MCF 10A (cell line): ENCODE data around the gene PADI1. TPM values are rescaled to one million over a fixed set of nuclear protein-coding genes. Genes with fewer than 3 reads are reported as not detected.
A peak's percentile ranks its signal among the peaks of the same experiment; 100 is the strongest.

Source experiments
- BruUV-seq: library from RNA; stranded (reverse); fragments of 400-500 nt; replicated peaks from 2 replicates; lab custom pipeline; 2021; lab: Mats Ljungman, UMichigan
- CTCF ChIA-PET: fragments of 300-600 bp; sonication (Branson Sonifier 250); formaldehyde crosslinking; extraction: SDS; loops from one replicate; lab custom pipeline; 2021; ENCODE audit warnings: antibody characterized with exemption, inconsistent platforms; lab: Yijun Ruan, JAX
- POLR2A ChIA-PET: fragments of 300-600, 350-650 bp; sonication (Branson Sonifier 250); formaldehyde crosslinking; extraction: SDS; loops from one replicate; lab custom pipeline; 2020; ENCODE audit warnings: antibody characterized with exemption, inconsistent platforms; lab: Yijun Ruan, JAX
- DNase-seq: peaks from one replicate; pipeline ENCODE4 v3.0.0-alpha.2; 2018; ENCODE audit not compliant: unreplicated experiment
- H3K27ac Mint-ChIP-seq: one replicate; pipeline ENCODE4 v1.8.0; 2022; ENCODE audit warnings: mild to moderate bottlenecking, low read depth, mixed read lengths; ENCODE audit not compliant: unreplicated experiment
- H3K27me3 Mint-ChIP-seq: one replicate; pipeline ENCODE4 v1.8.0; 2022; ENCODE audit warnings: mixed read lengths; ENCODE audit not compliant: insufficient read depth, unreplicated experiment
- H3K36me3 Mint-ChIP-seq: one replicate; pipeline ENCODE4 v1.8.0; 2022; ENCODE audit warnings: mild to moderate bottlenecking, moderate library complexity, mixed read lengths; ENCODE audit not compliant: insufficient read depth, unreplicated experiment
- H3K4me1 Mint-ChIP-seq: one replicate; pipeline ENCODE4 v1.8.0; 2022; ENCODE audit warnings: mixed read lengths; ENCODE audit not compliant: insufficient read depth, unreplicated experiment
- H3K4me3 Mint-ChIP-seq: one replicate; pipeline ENCODE4 v1.8.0; 2022; ENCODE audit warnings: mild to moderate bottlenecking, moderate library complexity, mixed read lengths; ENCODE audit not compliant: unreplicated experiment
- H3K9me3 Mint-ChIP-seq: one replicate; pipeline ENCODE4 v1.8.0; 2022; ENCODE audit warnings: mixed read lengths; ENCODE audit not compliant: unreplicated experiment
- intact Hi-C: fragments of 100-400 bp; cut with micrococcal nuclease; formaldehyde crosslinking; loops from 2 replicates; pipeline ENCODE4 v1.14.1; 2022
- total RNA-seq: library from RNA; stranded (reverse); gene quantifications from 2 replicates; pipeline ENCODE4 v1.2.3, GENCODE V29; 2022
- TF ChIP-seq, protein P1 (sequence below): fragments of 200-600 bp; IDR thresholded peaks from one replicate; pipeline ENCODE4 v1.8.0; 2022; ENCODE audit warnings: antibody characterized with exemption, mild to moderate bottlenecking; ENCODE audit not compliant: unreplicated experiment

Gene PADI1
- total RNA-seq, 1 experiment from 2014 or later, result 0.58 TPM

DNA sequence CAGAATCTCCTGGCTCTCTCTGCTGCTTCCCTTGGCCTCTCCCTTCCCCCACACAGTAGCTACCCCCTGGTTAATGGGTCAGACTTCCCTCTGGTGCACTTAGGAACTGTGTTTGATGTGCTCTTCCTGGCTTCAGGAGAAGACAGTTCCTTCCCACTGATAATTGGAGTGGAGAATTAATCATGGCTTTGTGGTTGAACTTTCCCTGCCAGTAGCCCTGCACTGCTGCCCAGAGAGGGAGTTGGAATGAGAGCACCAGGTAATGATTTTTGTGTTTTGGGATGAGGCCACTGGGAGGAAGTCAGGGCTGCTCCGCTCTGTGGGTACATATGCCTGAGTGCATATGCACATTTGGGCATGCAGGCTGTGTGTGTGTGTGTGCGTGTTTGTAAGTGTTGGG lies 46.0 kb upstream of the PADI1 start:
- peaks cover 16% of the 10 kb centered on the region for H3K4me1 Mint-ChIP-seq
- TF ChIP-seq, protein P1, sequence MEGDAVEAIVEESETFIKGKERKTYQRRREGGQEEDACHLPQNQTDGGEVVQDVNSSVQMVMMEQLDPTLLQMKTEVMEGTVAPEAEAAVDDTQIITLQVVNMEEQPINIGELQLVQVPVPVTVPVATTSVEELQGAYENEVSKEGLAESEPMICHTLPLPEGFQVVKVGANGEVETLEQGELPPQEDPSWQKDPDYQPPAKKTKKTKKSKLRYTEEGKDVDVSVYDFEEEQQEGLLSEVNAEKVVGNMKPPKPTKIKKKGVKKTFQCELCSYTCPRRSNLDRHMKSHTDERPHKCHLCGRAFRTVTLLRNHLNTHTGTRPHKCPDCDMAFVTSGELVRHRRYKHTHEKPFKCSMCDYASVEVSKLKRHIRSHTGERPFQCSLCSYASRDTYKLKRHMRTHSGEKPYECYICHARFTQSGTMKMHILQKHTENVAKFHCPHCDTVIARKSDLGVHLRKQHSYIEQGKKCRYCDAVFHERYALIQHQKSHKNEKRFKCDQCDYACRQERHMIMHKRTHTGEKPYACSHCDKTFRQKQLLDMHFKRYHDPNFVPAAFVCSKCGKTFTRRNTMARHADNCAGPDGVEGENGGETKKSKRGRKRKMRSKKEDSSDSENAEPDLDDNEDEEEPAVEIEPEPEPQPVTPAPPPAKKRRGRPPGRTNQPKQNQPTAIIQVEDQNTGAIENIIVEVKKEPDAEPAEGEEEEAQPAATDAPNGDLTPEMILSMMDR, result no peak
- no peak overlapping the region for H3K27ac Mint-ChIP-seq
- H3K9me3 Mint-ChIP-seq, result peaks cover 26% of the 10 kb centered on the region
- BruUV-seq, result no TSS peak
- ChIA-PET POLR2A (no interaction called here), CTCF (interaction anchor here (0.9 kb wide), 1 partner anchor 33 kb away, joined by 6 read pairs; no protein-coding TSS in a partner anchor)
- H3K4me3 Mint-ChIP-seq, result no peak overlapping the region
- intact Hi-C loops, result no loop called here
- no peaks in the 10 kb centered on the region for H3K36me3 Mint-ChIP-seq
- H3K27me3 Mint-ChIP-seq, result no peaks in the 10 kb centered on the region
- DNase-seq, result no peak

DNA sequence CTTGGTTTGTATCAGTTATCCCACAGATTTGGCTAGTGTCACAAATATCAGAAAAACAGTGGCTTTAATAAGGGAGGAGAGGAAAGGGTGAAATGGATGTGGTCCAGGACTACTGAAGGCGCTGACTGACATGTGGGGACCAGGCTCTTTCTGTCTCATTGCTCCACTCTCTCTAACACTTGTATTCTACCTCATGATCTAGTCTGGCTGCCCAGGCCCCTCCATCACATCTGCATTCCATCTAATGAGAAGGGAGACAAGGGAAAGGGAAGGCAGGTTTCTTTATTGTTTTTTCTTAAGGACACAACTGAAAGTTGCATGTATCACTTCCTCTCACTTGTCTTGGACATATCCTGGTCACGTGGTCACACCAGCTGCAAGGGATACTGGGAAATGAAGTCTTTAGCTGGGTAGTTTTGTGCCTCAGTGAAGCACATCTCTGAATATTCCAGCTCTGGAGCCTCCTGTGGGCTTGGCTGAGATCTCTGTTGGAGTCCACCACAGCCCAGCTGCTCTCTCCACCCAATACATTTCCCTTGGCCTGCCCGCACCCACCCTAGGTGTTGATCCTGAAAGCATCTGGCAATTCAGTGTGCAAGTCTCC lies 43.7 kb upstream of the PADI1 start:
- H3K4me3 Mint-ChIP-seq, result no peak overlapping the region
- BruUV-seq, result no TSS peak
- no peaks in the 10 kb centered on the region for H3K36me3 Mint-ChIP-seq
- H3K9me3 Mint-ChIP-seq, result peaks cover 5% of the 10 kb centered on the region
- no peaks in the 10 kb centered on the region for H3K27me3 Mint-ChIP-seq
- POLR2A ChIA-PET, result interaction anchor here (0.9 kb wide), 1 partner anchor 10 kb away, joined by 4 read pairs; no protein-coding TSS in a partner anchor
- TF ChIP-seq, protein P1, result no peak
- CTCF ChIA-PET, result no interaction called here
- no peak for DNase-seq
- H3K27ac Mint-ChIP-seq, result no peak overlapping the region
- intact Hi-C loops, result loop anchor here (10.0 kb wide), 1 partner anchor 74 kb away; no protein-coding TSS in a partner anchor
- H3K4me1 Mint-ChIP-seq, result peaks cover 16% of the 10 kb centered on the region

- no peak overlapping the region for H3K27ac Mint-ChIP-seq
- TF ChIP-seq, protein P1, result no peak
- H3K27me3 Mint-ChIP-seq, result no peaks in the 10 kb centered on the region
- intact Hi-C loops, result loop anchor here (10.0 kb wide), 1 partner anchor 73 kb away; no protein-coding TSS in a partner anchor
- no peaks in the 10 kb centered on the region for H3K36me3 Mint-ChIP-seq
- ChIA-PET CTCF (interaction anchor here (0.5 kb wide), 1 partner anchor 444 kb away, joined by 3 read pairs; no protein-coding TSS in a partner anchor), POLR2A (interaction anchor here (0.9 kb wide), 1 partner anchor 9 kb away, joined by 4 read pairs; no protein-coding TSS in a partner anchor)
- peaks cover 16% of the 10 kb centered on the region for H3K4me1 Mint-ChIP-seq
- H3K9me3 Mint-ChIP-seq, result no peaks in the 10 kb centered on the region
- BruUV-seq, result no TSS peak
- no peak for DNase-seq
- no peak overlapping the region for H3K4me3 Mint-ChIP-seq
Measured at GRCh38 chr1:17161926-17162800, 42.8 kb upstream of the PADI1 start.

GRCh38 chr1:17162941-17163340 lies 42.0 kb upstream of the PADI1 start:
- H3K27ac Mint-ChIP-seq, result no peak overlapping the region
- H3K27me3 Mint-ChIP-seq, result no peaks in the 10 kb centered on the region
- POLR2A ChIA-PET, result no interaction called here
- H3K9me3 Mint-ChIP-seq, result no peaks in the 10 kb centered on the region
- TF ChIP-seq, protein P1, result no peak
- H3K4me3 Mint-ChIP-seq, result no peak overlapping the region
- H3K36me3 Mint-ChIP-seq, result no peaks in the 10 kb centered on the region
- no TSS peak for BruUV-seq
- intact Hi-C loops, result loop anchor here (10.0 kb wide), 1 partner anchor 72 kb away; no protein-coding TSS in a partner anchor
- H3K4me1 Mint-ChIP-seq, result peaks cover 24% of the 10 kb centered on the region
- DNase-seq, result peak; percentile 42
- CTCF ChIA-PET, result no interaction called here
